Smooth muscle cell of bladder (primary cell): ENCODE data around the gene OGDH. TPM values are rescaled to one million over a fixed set of nuclear protein-coding genes. Genes with fewer than 3 reads are reported as not detected.

Experiments used
- total RNA-seq: library from RNA; depleted of rRNA; stranded (reverse); fragments of >200 nt; gene quantifications from 2 replicates; pipeline ENCODE4 v1.2.3, GENCODE V29; 2014

OGDH gene
- total RNA-seq = 41.8 and 49.8 TPM in 2 replicates

GRCh38 chr7:44606341-44607140 is at the start of gene OGDH:
Gene OGDH (plus strand): TSS chr7:44606627. CDS start chr7:44624344, 17,717 bp downstream.

GRCh38 chr7:44573464-44574286 is 32.8 kb upstream of the OGDH start, which contains the start of gene DDX56:
Gene DDX56 (minus strand): TSS chr7:44573908. CDS start chr7:44573895, 13 bp downstream.

GRCh38 chr7:44581879-44582603 is 24.4 kb upstream of the OGDH start, which contains the start of gene TMED4:
Gene TMED4 (minus strand): TSS chr7:44582231. CDS start chr7:44582206, 25 bp downstream.

GRCh38 chr7:44748045-44748947 is 141.9 kb downstream of the OGDH start, which contains the start of gene ZMIZ2:
Gene ZMIZ2 (plus strand): TSS chr7:44748847. CDS start chr7:44756250, 7,403 bp downstream.

Other genes starting within 250 kb of the OGDH start
- 75.5 and 102 TPM in 2 replicates for gene NUDCD3, start 116.0 kb upstream of the OGDH start, total RNA-seq
- gene NPC1L1, start 65.3 kb upstream of the OGDH start, total RNA-seq = 0.09 and 0.14 TPM in 2 replicates
- gene DDX56, start 32.7 kb upstream of the OGDH start, total RNA-seq = 38.8 and 45.3 TPM in 2 replicates
- 108 and 113 TPM in 2 replicates for gene TMED4, start 24.4 kb upstream of the OGDH start, total RNA-seq
- 5.3 and 6.8 TPM in 2 replicates for gene ZMIZ2, start 142.2 kb downstream of the OGDH start, total RNA-seq
- 1,090 and 1,145 TPM in 2 replicates for gene PPIA, start 190.1 kb downstream of the OGDH start, total RNA-seq
- gene H2AZ2, start 241.5 kb downstream of the OGDH start, total RNA-seq = 186 and 193 TPM in 2 replicates